NCI-H1092 (cell line): Measurements from ENCODE around the gene SOCS3.

Experiments used
- DNase-seq: peaks from one replicate; lab custom pipeline; 2025; lab: John Stamatoyannopoulos, UW

The SOCS3 gene

GRCh38 chr17:78307887-78308638, 51.8 kb downstream of the SOCS3 start:
- DNase-seq = no peak

GRCh38 chr17:78306913-78307312, 53.0 kb downstream of the SOCS3 start:
- no peak for DNase-seq
